H1 (cell line): ENCODE measurements around the gene MYOM3. TPM values are rescaled to one million over a fixed set of nuclear protein-coding genes. Genes with fewer than 3 reads are reported as not detected.

Experiments used
- CTCF ChIA-PET: fragments of 300-600 bp; sonication (Branson Sonifier 250); formaldehyde crosslinking; loops from one replicate; lab custom pipeline; 2021; ENCODE audit not compliant: partially characterized antibody; lab: Charles Lee
- POLR2A ChIA-PET: fragments of 300-600 bp; sonication (Branson Sonifier 250); formaldehyde crosslinking; loops from one replicate; lab custom pipeline; 2021; ENCODE audit warnings: inconsistent platforms; ENCODE audit not compliant: partially characterized antibody; lab: Charles Lee
- DNase-seq, 2 experiments: peaks; one replicate each; pipeline versions ENCODE4 v3.0.0 to v3.0.0-alpha.2; 2010 to 2022; ENCODE audit warnings: low spot score in 2 of 2, low read depth in 1 of 2, mixed read lengths in 1 of 2
- FAIRE-seq: peaks from 2 replicates; lab custom pipeline; 2011; peaks lifted over from hg19 to GRCh38; lab: Jason Lieb, UNC
- H2AFZ ChIP-seq: 2 replicates; pipeline ENCODE4 v1.8.1; 2012; ENCODE audit warnings: low read length, inconsistent platforms
- H2AK5ac ChIP-seq: 2 replicates; pipeline ENCODE4 v1.6.1; 2013; ENCODE audit warnings: low read depth, low read length
- H2BK120ac ChIP-seq: replicated peaks from 2 replicates; pipeline ENCODE3; 2013; ENCODE audit warnings: low read depth, low read length, inconsistent platforms
- H2BK12ac ChIP-seq: 2 replicates; pipeline ENCODE4 v1.6.1; 2013; ENCODE audit warnings: low read depth, low read length
- H2BK15ac ChIP-seq: 2 replicates; pipeline ENCODE4 v1.6.1; 2013; ENCODE audit warnings: low read length
- H2BK20ac ChIP-seq: 2 replicates; pipeline ENCODE4 v1.6.1; 2013; ENCODE audit warnings: low read length
- H2BK5ac ChIP-seq: 2 replicates; pipeline ENCODE4 v1.6.1; 2013; ENCODE audit warnings: low read depth, low read length
- H3K14ac ChIP-seq: 2 replicates; pipeline ENCODE4 v1.6.1; 2013; ENCODE audit warnings: inconsistent platforms; ENCODE audit not compliant: insufficient read length
- H3K18ac ChIP-seq: 2 replicates; pipeline ENCODE4 v1.6.1; 2013; ENCODE audit warnings: low read length; ENCODE audit errors: extremely low read depth
- H3K23ac ChIP-seq: 2 replicates; pipeline ENCODE4 v1.6.1; 2013; ENCODE audit warnings: inconsistent platforms; ENCODE audit not compliant: insufficient read length
- H3K23me2 ChIP-seq: 2 replicates; pipeline ENCODE4 v1.6.1; 2013; ENCODE audit warnings: low read depth, low read length
- H3K27ac ChIP-seq: 2 replicates; pipeline ENCODE4 v1.6.1; 2011; ENCODE audit warnings: low read depth, low read length, inconsistent platforms
- H3K27me3 ChIP-seq, 4 experiments: replicated peaks in 1 of 4; 1 replicate in 1 of 4; 2 replicates in 3 of 4; pipeline versions ENCODE4 v1.6.1 to v1.8.1; 2011 to 2013; ENCODE audit warnings: low read length in 3 of 4, mild to moderate bottlenecking in 3 of 4, inconsistent platforms in 2 of 4, mixed read lengths in 2 of 4, moderate library complexity in 1 of 4; ENCODE audit not compliant: control insufficient read depth in 3 of 4, insufficient read depth in 3 of 4; ENCODE audit errors: extremely low read depth in 1 of 4
- H3K36me3 ChIP-seq, 4 experiments: 2 replicates each; pipeline versions ENCODE4 v1.6.1 to v1.8.1; 2011 to 2013; ENCODE audit warnings: mild to moderate bottlenecking in 4 of 4, low read length in 3 of 4, moderate library complexity in 2 of 4, control low read depth in 1 of 4, inconsistent platforms in 1 of 4; ENCODE audit not compliant: insufficient read depth in 4 of 4, control insufficient read depth in 2 of 4
- H3K4ac ChIP-seq: replicated peaks from 2 replicates; pipeline ENCODE3; 2013; ENCODE audit warnings: low read length, low read depth, mixed read lengths, inconsistent platforms; ENCODE audit not compliant: insufficient read length
- H3K4me1 ChIP-seq, 4 experiments: replicated peaks in 1 of 4; 1 replicate in 1 of 4; 2 replicates in 3 of 4; pipeline versions ENCODE4 v1.6.1 to v1.8.1; 2011 to 2013; ENCODE audit warnings: low read length in 3 of 4, inconsistent platforms in 2 of 4, mixed read lengths in 1 of 4; ENCODE audit not compliant: insufficient read depth in 4 of 4, control insufficient read depth in 3 of 4
- H3K4me2 ChIP-seq, 2 experiments: 2 replicates each; pipeline versions ENCODE4 v1.6.1 to v1.8.1; 2011 to 2013; ENCODE audit warnings: low read depth in 2 of 2, low read length in 2 of 2, control low read depth in 1 of 2, inconsistent platforms in 1 of 2, mild to moderate bottlenecking in 1 of 2; ENCODE audit not compliant: insufficient read depth in 1 of 2
- H3K4me3 ChIP-seq, 4 experiments: fragments of 200-600, 300-600 bp in 1 of 4; sonication (generic), shearing (Covaris generic), sonication (Bioruptor Twin) in 1 of 4; 2 replicates each; pipeline versions ENCODE4 v1.5.1 to v1.8.1; 2011 to 2016; ENCODE audit warnings: low read length in 4 of 4, low read depth in 3 of 4, control low read depth in 2 of 4, inconsistent platforms in 2 of 4, mild to moderate bottlenecking in 2 of 4, mixed read lengths in 1 of 4, moderate library complexity in 1 of 4; ENCODE audit not compliant: insufficient read depth in 2 of 4; ENCODE audit errors: extremely low read depth in 1 of 4
- H3K56ac ChIP-seq: replicated peaks from 2 replicates; pipeline ENCODE3; 2013; ENCODE audit warnings: low read depth, mild to moderate bottlenecking, mixed read lengths, low read length, inconsistent platforms; ENCODE audit not compliant: insufficient read length
- H3K79me1 ChIP-seq: 2 replicates; pipeline ENCODE4 v1.6.1; 2013; ENCODE audit warnings: low read depth, low read length, control low read depth
- H3K79me2 ChIP-seq, 2 experiments: 2 replicates each; pipeline versions ENCODE4 v1.6.1 to v1.8.1; 2012 to 2013; ENCODE audit warnings: low read length in 2 of 2, mild to moderate bottlenecking in 2 of 2, inconsistent platforms in 1 of 2; ENCODE audit not compliant: insufficient read depth in 2 of 2, control insufficient read depth in 1 of 2
- H3K9ac ChIP-seq, 4 experiments: replicated peaks in 1 of 4; 1 replicate in 1 of 4; 2 replicates in 3 of 4; pipeline versions ENCODE4 v1.6.1 to v1.8.1; 2011 to 2013; ENCODE audit warnings: low read depth in 3 of 4, low read length in 3 of 4, control low read depth in 2 of 4, mild to moderate bottlenecking in 2 of 4, moderate library complexity in 2 of 4, inconsistent platforms in 1 of 4; ENCODE audit errors: extremely low read depth in 1 of 4
- H3K9me3 ChIP-seq, 2 experiments: 2 replicates each; pipeline versions ENCODE4 v1.6.1 to v1.8.1; 2012 to 2013; ENCODE audit warnings: mild to moderate bottlenecking in 2 of 2, moderate library complexity in 2 of 2, control low read depth in 1 of 2, inconsistent platforms in 1 of 2, low read depth in 1 of 2, low read length in 1 of 2, mixed read lengths in 1 of 2; ENCODE audit not compliant: insufficient read depth in 2 of 2
- H4K20me1 ChIP-seq, 2 experiments: replicated peaks in 1 of 2; 2 replicates each; pipeline versions ENCODE3 to v1.8.1; 2011 to 2013; ENCODE audit warnings: inconsistent platforms in 2 of 2, low read length in 2 of 2, mild to moderate bottlenecking in 1 of 2; ENCODE audit not compliant: insufficient read depth in 2 of 2, control insufficient read depth in 1 of 2
- H4K5ac ChIP-seq: 2 replicates; pipeline ENCODE4 v1.6.1; 2013; ENCODE audit warnings: low read length, low read depth, mixed read lengths, inconsistent platforms; ENCODE audit not compliant: insufficient read length
- H4K8ac ChIP-seq: 2 replicates; pipeline ENCODE4 v1.8.0; 2013; ENCODE audit warnings: mild to moderate bottlenecking, moderate library complexity, low read length, inconsistent platforms; ENCODE audit not compliant: insufficient read depth; ENCODE audit errors: extremely low read depth
- H4K91ac ChIP-seq: replicated peaks from 2 replicates; pipeline ENCODE3; 2013; ENCODE audit warnings: low read length, mixed read lengths, inconsistent platforms; ENCODE audit not compliant: insufficient read length
- KDM1A ChIP-seq: fragments of 200-600, 300-600 bp; sonication (generic); IDR thresholded peaks from 2 replicates; pipeline ENCODE4 v1.7.1; 2016; ENCODE audit warnings: mild to moderate bottlenecking, low read length, borderline replicate concordance
- TBP ChIP-seq: IDR thresholded peaks from 2 replicates; pipeline ENCODE4 v1.6.1; 2011; ENCODE audit warnings: low read depth, low read length, improper control_type of control experiment
- WGBS, 2 experiments: shearing (Covaris generic) in 1 of 2; methylation state at CpG; one replicate each; pipeline versions ENCODE4 v1.1.6 to v1.1.7; 2013 to 2015; ENCODE audit warnings: low lambda C conversion rate in 2 of 2, mixed read lengths in 2 of 2, inconsistent platforms in 1 of 2, low coverage in 1 of 2, missing lambda C conversion rate in 1 of 2; ENCODE audit not compliant: insufficient replicate concordance in 2 of 2, insufficient coverage in 1 of 2, insufficient read length in 1 of 2; ENCODE audit errors: extremely low coverage in 1 of 2, missing lambda C conversion rate in 1 of 2; 5-methylcytosine and 5-hydroxymethylcytosine counted together
- polyA plus RNA-seq, 7 experiments: library from polyadenylated mRNA; depleted of rRNA in 3 of 7; stranded (reverse) in 5 of 7; unstranded in 2 of 7; fragments of >200 nt in 5 of 7; fragments of 200-250 nt in 2 of 7; gene quantifications; 1 replicate in 5 of 7; 2 replicates in 1 of 7; 4 replicates in 1 of 7; pipeline versions ENCODE4 v1.2.1 to v1.2.3, GENCODE V29; 2011 to 2013; ENCODE audit warnings: missing spikeins in 2 of 7, mixed read lengths in 2 of 7
- total RNA-seq: library from RNA; stranded (reverse); fragmentation: NEBNext Ultra II Directional; extraction: Animal tissue kit (Norgen Biotek cat#: 25700); gene quantifications from 2 replicates; pipeline ENCODE4 v1.2.1, GENCODE V29; 2021

Gene MYOM3
- total and polyA plus RNA-seq, 2 of the 8 experiments (the other 6 are each of a cell fraction or from before 2014, with no cell fraction given): 0.08 to 0.09 TPM

DNA sequence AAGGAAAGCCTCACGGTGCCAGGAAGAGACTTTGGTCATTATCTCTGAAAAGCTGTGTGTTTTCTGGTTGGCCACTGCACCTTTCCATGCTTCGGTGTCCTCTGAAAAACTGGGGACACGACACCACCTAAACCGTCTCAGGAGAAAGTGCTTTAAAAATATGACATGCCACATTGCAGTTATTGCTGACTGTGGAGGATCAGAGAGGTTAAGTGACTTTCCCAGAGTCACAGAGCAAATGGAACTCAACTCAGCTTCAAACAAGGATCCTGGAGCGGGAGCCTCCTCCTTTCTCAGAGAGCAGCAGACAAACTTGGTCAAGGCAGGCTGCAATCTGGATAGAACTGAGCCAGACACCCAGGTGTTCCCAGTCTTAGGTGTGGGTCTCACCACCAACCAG lies 13.8 kb downstream of the MYOM3 start:
- no peaks in the 10 kb centered on the region for H3K36me3 ChIP-seq
- 92% methylated on average over 5 of the region's 5 CpGs; no CpG with 5 or more reads in 1 of the 2 experiments for WGBS, 2 experiments
- no peak overlapping the region for H2BK15ac ChIP-seq
- H2BK20ac ChIP-seq: no peak overlapping the region
- TF ChIP-seq KDM1A: peak; percentile 45; the same call in 1 of the 2 replicates
- no peak for TF ChIP-seq TBP
- TF ChIP-seq, all 59 proteins: peak for 1
- POLR2A ChIA-PET: interaction anchor here (1.3 to 2.6 kb wide), 2 partner anchors 12 to 53 kb away, joined by 3 to 13 read pairs; no protein-coding TSS in a partner anchor
- no peaks in the 10 kb centered on the region for H3K79me2 ChIP-seq
- H4K91ac ChIP-seq: no peak overlapping the region
- no peak overlapping the region for H3K4me3 ChIP-seq
- H3K9me3 ChIP-seq: no peaks in the 10 kb centered on the region
- H2BK12ac ChIP-seq: no peak overlapping the region
- CTCF ChIA-PET: no interaction called here
- H4K8ac ChIP-seq: no peak overlapping the region
- FAIRE-seq (no peak), DNase-seq (no peak)
- H3K27me3 ChIP-seq: no peaks in the 10 kb centered on the region
- no peaks in the 10 kb centered on the region for H3K23me2 ChIP-seq
- H2BK120ac ChIP-seq: no peak overlapping the region
- H3K4ac ChIP-seq: no peak overlapping the region
- no peak overlapping the region for H3K56ac ChIP-seq
- H4K20me1 ChIP-seq: no peaks in the 10 kb centered on the region
- H2AFZ ChIP-seq: no peak overlapping the region
- peaks cover 0 to 6% (median 2%) of the 10 kb centered on the region in 4 experiments; a peak in 3 of 7 replicates for H3K4me1 ChIP-seq
- H3K18ac ChIP-seq: no peak overlapping the region; the same call in 1 of the 2 replicates
- no peak overlapping the region for H3K27ac ChIP-seq
- no peak overlapping the region for H3K9ac ChIP-seq
- no peak overlapping the region for H2AK5ac ChIP-seq
- H3K79me1 ChIP-seq: no peaks in the 10 kb centered on the region
- 0 out of 2 replicates have a peak overlapping the region, but pooled peaks have one; percentile 1 for H2BK5ac ChIP-seq
- H3K23ac ChIP-seq: no peak overlapping the region
- no peak overlapping the region for H3K4me2 ChIP-seq
- H3K14ac ChIP-seq: no peak overlapping the region
- H4K5ac ChIP-seq: no peak overlapping the region
